HPDE6-E6E7 (cell line): ENCODE results near the gene TGIF2.

Experiments
- DNase-seq: peaks from one replicate; pipeline ENCODE4 v3.0.0; 2011; ENCODE audit warnings: missing footprints; ENCODE audit errors: extremely low spot score

TGIF2 gene

GRCh38 chr20:36573103-36573797 is at the start of gene TGIF2:
Gene TGIF2 (plus strand): TSS chr20:36573597. CDS start chr20:36578775, 5,178 bp downstream.
- peak; percentile 86 for DNase-seq

GRCh38 chr20:36525620-36526365 is 47.6 kb upstream of the TGIF2 start:
- DNase-seq = no peak

GRCh38 chr20:36526521-36527011 is 46.8 kb upstream of the TGIF2 start:
- DNase-seq = no peak

- DNase-seq = no peak
Measured at GRCh38 chr20:36527331-36528125, 45.9 kb upstream of the TGIF2 start.

DNA sequence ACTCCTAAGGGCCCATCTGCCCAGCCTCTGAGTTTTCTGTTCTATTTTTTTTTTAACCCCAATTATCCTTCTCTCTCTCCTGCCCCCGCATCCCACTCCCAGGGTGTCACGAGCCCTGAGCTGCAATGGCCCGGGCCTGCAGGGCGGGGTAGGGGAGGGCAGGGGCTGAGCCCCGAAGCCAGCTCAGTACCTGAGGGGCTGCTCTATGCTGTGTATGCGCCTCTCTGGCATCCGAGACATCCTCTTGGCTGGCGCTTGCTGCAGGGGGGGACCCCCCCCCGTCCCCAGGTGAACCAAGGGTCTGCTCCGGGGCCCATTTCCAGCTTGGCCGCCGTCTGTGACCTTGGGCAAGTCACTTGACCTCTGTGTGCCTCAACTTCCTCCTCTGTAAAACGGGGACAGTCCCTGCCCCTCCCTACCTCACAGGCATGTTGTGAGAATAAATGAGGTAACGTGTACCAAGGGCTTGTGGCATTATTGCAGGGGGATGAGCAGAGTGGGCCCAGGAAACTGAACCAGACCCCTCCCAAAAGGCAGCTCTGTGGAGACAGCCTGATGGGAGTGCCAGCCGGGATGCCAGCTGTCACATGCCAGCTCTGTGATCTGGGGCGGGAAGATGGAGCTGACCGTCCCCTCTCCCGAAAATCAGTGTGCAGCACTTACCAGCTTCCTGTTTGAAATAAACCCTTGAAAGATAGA is 45.1 kb upstream of the TGIF2 start:
- no peak for DNase-seq

GRCh38 chr20:36528875-36529417 is 44.5 kb upstream of the TGIF2 start:
- DNase-seq = no peak

GRCh38 chr20:36532388-36532787 is 41.0 kb upstream of the TGIF2 start:
- DNase-seq = no peak

DNA sequence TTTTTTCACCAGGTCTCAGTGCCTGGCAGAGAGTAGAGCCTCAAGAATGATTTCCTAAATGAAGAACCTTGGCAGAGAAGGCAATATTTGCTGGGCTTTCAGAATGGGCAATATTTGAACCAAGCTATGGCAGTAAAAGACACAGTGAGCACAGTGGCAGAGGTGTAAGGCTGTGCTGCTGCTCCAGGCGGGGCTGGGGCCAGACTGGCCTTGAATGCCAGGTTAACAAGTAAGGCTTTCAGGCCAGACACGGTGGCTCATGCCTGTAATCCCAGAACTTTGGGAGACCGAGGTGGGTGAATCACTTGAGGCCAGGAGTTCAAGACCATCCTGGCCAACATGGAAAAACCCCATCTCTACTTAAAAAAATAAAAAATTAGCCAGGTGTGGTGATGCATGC is 40.6 kb upstream of the TGIF2 start:
- DNase-seq = no peak

GRCh38 chr20:36538026-36538722 is 35.2 kb upstream of the TGIF2 start:
- no peak for DNase-seq

DNA sequence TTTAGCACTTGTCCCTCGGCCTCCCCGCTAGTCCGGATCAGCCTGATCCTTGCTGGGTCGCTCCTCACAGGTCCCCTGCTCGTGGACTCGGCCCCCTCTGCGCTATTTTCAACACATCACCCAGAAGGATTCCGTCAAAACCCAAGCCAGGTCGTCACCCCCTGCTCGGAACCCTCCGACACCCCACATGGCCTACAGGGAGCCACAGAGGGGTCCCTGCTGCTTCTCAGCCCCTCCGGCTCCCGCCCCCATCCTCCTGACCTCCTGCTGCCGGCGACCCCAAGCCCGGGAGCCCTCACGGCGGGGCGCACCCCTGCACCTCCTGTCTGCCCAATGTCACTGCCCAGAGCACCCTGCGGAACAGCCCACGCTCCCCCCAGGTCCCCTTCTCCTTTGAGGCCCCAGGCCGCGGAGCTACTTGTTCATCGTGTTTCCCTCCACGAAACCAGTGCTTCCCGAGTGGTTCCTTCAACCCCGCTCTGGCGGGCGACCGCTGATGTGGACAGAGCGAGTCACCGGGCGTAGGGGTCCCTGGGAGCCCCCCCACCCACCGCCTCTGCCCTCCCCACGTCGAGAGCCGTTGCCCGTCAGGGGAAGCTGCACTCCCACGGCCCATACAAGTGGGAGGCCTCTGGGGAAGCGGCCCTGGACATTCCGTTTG is 32.7 kb upstream of the TGIF2 start:
- DNase-seq = no peak

DNA sequence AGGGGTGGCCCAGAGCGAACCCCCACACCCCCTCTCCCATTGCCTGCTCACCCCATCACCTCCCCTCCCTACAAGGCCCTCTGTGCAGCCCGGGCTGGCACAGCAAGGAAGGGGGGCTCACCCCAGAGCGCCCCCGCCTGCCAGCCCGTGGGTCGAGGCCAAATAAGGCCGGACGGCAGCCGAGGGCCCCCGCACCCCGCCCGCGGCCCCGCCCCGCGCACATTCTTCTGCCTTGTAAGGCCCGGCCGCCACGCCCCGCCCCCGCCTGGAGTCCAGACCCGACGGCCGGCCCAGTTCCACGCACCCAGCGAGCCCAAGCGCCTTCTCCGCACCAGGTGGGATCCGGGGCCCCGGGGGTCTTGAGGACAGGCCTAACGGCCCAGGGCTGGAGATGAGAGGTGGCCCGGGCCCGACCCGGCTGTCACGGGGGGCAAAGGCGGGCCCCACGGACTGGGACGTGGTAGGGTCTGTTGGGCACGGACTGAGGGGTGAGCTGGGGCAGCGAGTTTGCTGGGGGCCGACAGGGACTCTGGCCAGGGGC is 32.1 kb upstream of the TGIF2 start, which contains the start of gene MYL9:
Gene MYL9, plus strand, starts transcription at position 293 of the 541 bp plus-strand sequence. CDS start 3,366 bp downstream, outside the sequence.
- peak; percentile 72 for DNase-seq

- DNase-seq = no peak
Measured at GRCh38 chr20:36541768-36542488, 31.5 kb upstream of the TGIF2 start.

GRCh38 chr20:36542516-36543183 is 30.7 kb upstream of the TGIF2 start:
- no peak for DNase-seq

GRCh38 chr20:36543184-36544133 is 29.9 kb upstream of the TGIF2 start:
- no peak for DNase-seq

- DNase-seq = no peak
Measured at GRCh38 chr20:36544134-36545018, 29.0 kb upstream of the TGIF2 start.

DNA sequence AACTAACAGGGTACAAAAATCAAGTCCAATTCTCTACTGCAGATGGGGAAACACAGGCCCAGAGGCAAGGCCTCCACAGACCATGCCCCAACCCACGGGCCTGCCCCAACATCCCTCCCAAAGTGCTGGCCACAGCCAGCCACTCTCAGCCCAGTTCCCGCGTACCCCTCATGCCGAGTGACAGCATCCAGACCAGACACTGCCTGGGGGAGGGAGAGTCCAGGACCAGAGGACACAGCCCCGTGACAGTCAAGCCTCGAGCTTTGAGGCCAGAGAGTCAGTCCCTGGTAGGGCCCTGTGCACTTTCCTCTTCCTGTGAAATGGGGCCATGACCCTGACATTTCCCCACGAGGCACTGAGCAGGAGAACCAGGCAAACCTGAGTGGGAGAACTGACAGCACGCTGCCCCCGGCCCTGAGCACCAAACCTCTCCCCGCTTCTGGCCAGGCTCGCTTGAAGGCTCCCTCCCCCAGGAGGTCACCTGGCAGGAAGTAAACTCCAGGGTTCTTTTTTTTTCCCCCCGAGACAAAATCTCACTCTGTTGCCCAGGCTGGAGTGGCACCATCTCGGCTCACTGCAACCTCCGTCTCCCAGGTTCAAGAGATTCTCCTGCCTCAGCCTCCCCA is 27.2 kb upstream of the TGIF2 start:
- no peak for DNase-seq
